K562 (cell line): ENCODE results near the gene GAMT. TPM values are rescaled to one million over a fixed set of nuclear protein-coding genes. Genes with fewer than 3 reads are reported as not detected.

Experiments used
- AFF1 ChIP-seq, 2 experiments: fragments of 450-650 bp; IDR thresholded peaks; 2 replicates each; pipeline ENCODE4 v1.6.1; 2018; ENCODE audit warnings: mild to moderate bottlenecking in 2 of 2, low read depth in 1 of 2; ENCODE audit not compliant: partially characterized antibody in 2 of 2
- ATF7 ChIP-seq: fragments of 450-650 bp; IDR thresholded peaks from 2 replicates; pipeline ENCODE4 v1.7.1; 2014; ENCODE audit warnings: mild to moderate bottlenecking, moderate library complexity
- BCL6 ChIP-seq: fragments of 250-450 bp; sonication (Bioruptor Pico); IDR thresholded peaks from 2 replicates; pipeline ENCODE4 v1.4.0; 2020
- CXXC5 ChIP-seq: fragments of 250-450 bp; sonication (Bioruptor Pico); IDR thresholded peaks from 2 replicates; pipeline ENCODE4 v1.8.0; 2022; ENCODE audit warnings: inconsistent platforms, mild to moderate bottlenecking, moderate library complexity
- EWSR1 ChIP-seq: fragments of 450-650 bp; IDR thresholded peaks from 2 replicates; pipeline ENCODE4 v1.6.1; 2018; ENCODE audit warnings: borderline replicate concordance, mild to moderate bottlenecking, low read depth, moderate library complexity; ENCODE audit not compliant: partially characterized antibody
- GTF2A2 ChIP-seq: IDR thresholded peaks from 2 replicates; pipeline ENCODE4 v1.6.1; 2016; ENCODE audit warnings: mild to moderate bottlenecking, missing genetic modification characterization, missing compliant biosample characterization
- KDM5B ChIP-seq: fragments of 200-600 bp; sonication (generic); IDR thresholded peaks from 2 replicates; pipeline ENCODE4 v1.6.1; 2012; ENCODE audit warnings: low read depth, mild to moderate bottlenecking, moderate library complexity, low read length, control low read depth, inconsistent platforms; ENCODE audit not compliant: insufficient replicate concordance
- MEF2A ChIP-seq: IDR thresholded peaks from 2 replicates; pipeline ENCODE4 v1.6.1; 2011; ENCODE audit warnings: low read depth, mild to moderate bottlenecking, low read length, moderate library complexity; ENCODE audit not compliant: control insufficient read depth
- MYC ChIP-seq, 2 experiments: fragments of 250-450 bp in 1 of 2; sonication (Bioruptor Pico) in 1 of 2; IDR thresholded peaks; 2 replicates each; pipeline versions ENCODE4 v1.5.1 to v1.6.1; 2012 to 2021; ENCODE audit warnings: low read depth in 2 of 2, borderline replicate concordance in 1 of 2, improper control_type of control experiment in 1 of 2, low read length in 1 of 2, mild to moderate bottlenecking in 1 of 2, moderate library complexity in 1 of 2
- PML ChIP-seq: IDR thresholded peaks from 2 replicates; pipeline ENCODE4 v1.6.1; 2012; ENCODE audit warnings: low read length, inconsistent platforms
- SIN3B ChIP-seq: fragments of 450-650 bp; IDR thresholded peaks from 2 replicates; pipeline ENCODE4 v1.6.1; 2017; ENCODE audit warnings: low read depth, mild to moderate bottlenecking, moderate library complexity
- TEAD2 ChIP-seq: fragments of 450-650 bp; IDR thresholded peaks from 2 replicates; pipeline ENCODE4 v1.6.1; 2016; ENCODE audit warnings: missing genetic modification characterization, control low read depth, missing compliant biosample characterization
- ZNF274 ChIP-seq: IDR thresholded peaks from 2 replicates; pipeline ENCODE4 v1.6.1; 2011; ENCODE audit warnings: low read depth, mild to moderate bottlenecking, low read length, moderate library complexity, borderline replicate concordance
- ZNF316 ChIP-seq: fragments of 450-650 bp; IDR thresholded peaks from 2 replicates; pipeline ENCODE4 v1.6.1; 2016
- ZNF398 ChIP-seq: fragments of 250-450 bp; sonication (Bioruptor Pico); IDR thresholded peaks from 2 replicates; pipeline ENCODE4 v1.8.0; 2021; ENCODE audit warnings: moderate library complexity, mild to moderate bottlenecking, inconsistent platforms
- ZNF740 ChIP-seq, 3 experiments: fragments of 200-800 bp in 1 of 3; sonication (Bioruptor generic) in 1 of 3; sonication (generic) in 1 of 3; formaldehyde crosslinking in 1 of 3; IDR thresholded peaks; 2 replicates each; pipeline versions ENCODE4 v1.6.1 to v1.8.0; 2016 to 2022; ENCODE audit warnings: mild to moderate bottlenecking in 2 of 3, missing compliant biosample characterization in 2 of 3, missing genetic modification characterization in 2 of 3, missing genetic modification reagents in 1 of 3
- ZSCAN29 ChIP-seq: fragments of 450-650 bp; IDR thresholded peaks from 2 replicates; pipeline ENCODE4 v1.6.1; 2017
- polyA plus RNA-seq, 8 experiments: library from polyadenylated mRNA; depleted of rRNA in 4 of 8; stranded (reverse) in 5 of 8; unstranded in 3 of 8; fragments of >200 nt; fragmentation: Nextera tagmentation in 2 of 8; fragmentation: Illumina TruSeq in 1 of 8; extraction: Ambion mirVana in 2 of 8; extraction: Trizol in 1 of 8; gene quantifications; 2 replicates each; pipeline versions ENCODE4 v1.2.1 to v1.2.3, GENCODE V29; 2011 to 2014; ENCODE audit warnings: inconsistent platforms in 1 of 8, missing spikeins in 1 of 8
- total RNA-seq, 7 experiments: library from RNA; depleted of rRNA in 6 of 7; stranded (reverse); fragments of >200 nt in 6 of 7; fragmentation: Illumina TruSeq in 2 of 7; extraction: Trizol in 2 of 7; gene quantifications; 2 replicates each; pipeline versions ENCODE4 v1.2.1 to v1.2.3, GENCODE V29; 2011 to 2021; ENCODE audit warnings: low replicate concordance in 1 of 7
- TF ChIP-seq, protein P1 (sequence below), 2 experiments: fragments of 450-650 bp in 1 of 2; sonication (generic) in 1 of 2; formaldehyde crosslinking in 1 of 2; IDR thresholded peaks in 1 of 2; conservative IDR thresholded peaks in 1 of 2; 2 replicates each; pipeline versions ENCODE4 v1.6.1 to v1.8.1; 2016 to 2023; ENCODE audit warnings: mild to moderate bottlenecking in 2 of 2, moderate library complexity in 2 of 2, inconsistent platforms in 1 of 2, missing genetic modification reagents in 1 of 2

The GAMT gene
- total and polyA plus RNA-seq, 9 of the 15 experiments (the other 6 are each of a cell fraction or from before 2014, with no cell fraction given) = 1.3 to 35.3 (median 27.2) TPM

- TF ChIP-seq, protein P1, sequence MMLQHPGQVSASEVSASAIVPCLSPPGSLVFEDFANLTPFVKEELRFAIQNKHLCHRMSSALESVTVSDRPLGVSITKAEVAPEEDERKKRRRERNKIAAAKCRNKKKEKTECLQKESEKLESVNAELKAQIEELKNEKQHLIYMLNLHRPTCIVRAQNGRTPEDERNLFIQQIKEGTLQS (IDR thresholded peaks at IDR 0.05) = peak; percentile 65; the same call in 1 of the 2 replicates
- TF ChIP-seq, protein P1 (CRISPR knock-in tag; conservative IDR thresholded peaks at IDR 0.05) = peak; percentile 97
- TF ChIP-seq CXXC5 (CRISPR knock-in tag) (peak; percentile 98), ZNF316 (no peak), MYC (IDR thresholded peaks at IDR 0.05; ENCODE audit: low read depth, low read length) (peak; percentile 96), MYC (CRISPR knock-in tag; IDR thresholded peaks at IDR 0.05; ENCODE audit: borderline replicate concordance, low read depth) (peak; percentile 92), ZSCAN29 (peak; percentile 96), KDM5B (peak; percentile 81), BCL6 (0 out of 2 replicates have a peak, but pooled peaks have one; percentile 60), SIN3B (peak; percentile 98), TEAD2 (tag) (no peak), ZNF398 (CRISPR knock-in tag) (no peak), GTF2A2 (tag) (peak; percentile 77), MEF2A (peak; percentile 73), ZNF740 (CRISPR knock-in tag; IDR thresholded peaks at IDR 0.05) (peak; percentile 81), ZNF740 (tag; IDR thresholded peaks at IDR 0.05) (peak in 1 of 2 experiments; percentile 69; a peak in 1 of 4 replicates), ATF7 (peak; percentile 93), AFF1 (IDR thresholded peaks at IDR 0.05; ENCODE audit: low read depth in 1 of 2, partially characterized antibody in 2 of 2) (peak; percentile 42 to 87), EWSR1 (no peak), ZNF274 (peak; percentile 68; the same call in 1 of the 2 replicates), PML (peak; percentile 70; the same call in 1 of the 2 replicates)
These were observed 17.8 kb downstream of the GAMT start, which contains the start of gene NDUFS7 (continued) for GRCh38 chr19:1383312-1384084.
